LNCaP clone FGC (cell line): Measurements from ENCODE around the gene BIRC3.

ENCODE experiments used
- DNase-seq: peaks from one replicate; pipeline ENCODE4 v3.0.0-alpha.2; 2011; ENCODE audit warnings: low read depth
- H3K4me3 ChIP-seq: 2 replicates; pipeline ENCODE4 v1.5.1; 2011; ENCODE audit warnings: mild to moderate bottlenecking, low read depth, low read length, control low read depth
- CTCF ChIP-seq: IDR thresholded peaks from 2 replicates; pipeline ENCODE4 v1.5.1; 2012; ENCODE audit warnings: mild to moderate bottlenecking; ENCODE audit not compliant: control insufficient read depth, insufficient read depth; ENCODE audit errors: extremely low read depth

Gene BIRC3

GRCh38 chr11:102286292-102286691 lies 31.0 kb upstream of the BIRC3 start:
- no peak for DNase-seq
- TF ChIP-seq CTCF = no peak
- no peak overlapping the region for H3K4me3 ChIP-seq

- peak; percentile 71 for DNase-seq
- 0 out of 2 replicates have a peak overlapping the region, but pooled peaks have one; percentile 14 for H3K4me3 ChIP-seq
- TF ChIP-seq CTCF = peak; percentile 74
Measured at GRCh38 chr11:102287964-102288724, 29.1 kb upstream of the BIRC3 start.

- DNase-seq = no peak
- no peak for TF ChIP-seq CTCF
- H3K4me3 ChIP-seq = no peak overlapping the region
Measured at GRCh38 chr11:102288725-102289083, 28.6 kb upstream of the BIRC3 start.

- DNase-seq = no peak
- TF ChIP-seq CTCF = no peak
- no peak overlapping the region for H3K4me3 ChIP-seq
Measured at GRCh38 chr11:102289592-102289991, 27.7 kb upstream of the BIRC3 start.

GRCh38 chr11:102291831-102292230 lies 25.5 kb upstream of the BIRC3 start:
- H3K4me3 ChIP-seq = no peak overlapping the region
- no peak for DNase-seq
- no peak for TF ChIP-seq CTCF

GRCh38 chr11:102292933-102293332 lies 24.4 kb upstream of the BIRC3 start:
- no peak overlapping the region for H3K4me3 ChIP-seq
- TF ChIP-seq CTCF = no peak
- no peak for DNase-seq

GRCh38 chr11:102293873-102294601 lies 23.2 kb upstream of the BIRC3 start:
- TF ChIP-seq CTCF = peak; percentile 80
- no peak overlapping the region for H3K4me3 ChIP-seq
- DNase-seq = no peak
